WTC11 (cell line): ENCODE data around the gene GLG1. TPM values are rescaled to one million over a fixed set of nuclear protein-coding genes. Genes with fewer than 3 reads are reported as not detected.

Experiments
- ATAC-seq: fragments of 200-7000 bp; cut with Tn5 transposase; 2 replicates; pipeline ENCODE4 v1.10.0; 2021; ENCODE audit warnings: mild to moderate bottlenecking, moderate library complexity
- CTCF ChIA-PET: fragments of 300-600 bp; sonication (Branson Sonifier 250); formaldehyde crosslinking; loops from one replicate; lab custom pipeline; 2021; ENCODE audit warnings: antibody characterized with exemption; lab: Charles Lee
- POLR2A ChIA-PET: fragments of 350-600 bp; sonication (Branson Sonifier 250); formaldehyde crosslinking; loops from one replicate; lab custom pipeline; 2021; ENCODE audit warnings: antibody characterized with exemption; lab: Charles Lee
- DNase-seq: peaks from one replicate; pipeline ENCODE4 v3.0.0; 2021; ENCODE audit warnings: low spot score
- H3K27ac Mint-ChIP-seq: 2 replicates; pipeline ENCODE4 v1.8.0; 2021; ENCODE audit warnings: mixed read lengths
- H3K27me3 Mint-ChIP-seq: 2 replicates; pipeline ENCODE4 v1.8.0; 2021; ENCODE audit warnings: low read depth, mild to moderate bottlenecking, moderate library complexity, mixed read lengths
- H3K36me3 Mint-ChIP-seq: 2 replicates; pipeline ENCODE4 v1.8.0; 2021; ENCODE audit warnings: mixed read lengths
- H3K4me1 Mint-ChIP-seq: 2 replicates; pipeline ENCODE4 v1.8.0; 2022; ENCODE audit warnings: mixed read lengths
- H3K4me3 Mint-ChIP-seq: 2 replicates; pipeline ENCODE4 v1.8.0; 2021; ENCODE audit warnings: mild to moderate bottlenecking, moderate library complexity, mixed read lengths
- H3K9me3 Mint-ChIP-seq: 2 replicates; pipeline ENCODE4 v1.8.0; 2021; ENCODE audit warnings: mixed read lengths
- ATF6 ChIP-seq: sonication (generic); formaldehyde crosslinking; IDR thresholded peaks from 2 replicates; pipeline ENCODE4 v1.8.1; 2023; ENCODE audit warnings: mild to moderate bottlenecking, missing genetic modification reagents
- CDX4 ChIP-seq: fragments of 250-450 bp; sonication (Bioruptor Pico); IDR thresholded peaks from 2 replicates; pipeline ENCODE4 v1.9.0; 2021; ENCODE audit warnings: moderate library complexity, mild to moderate bottlenecking, inconsistent platforms, borderline replicate concordance
- HMGXB4 ChIP-seq: sonication (generic); formaldehyde crosslinking; IDR thresholded peaks from 2 replicates; pipeline ENCODE4 v1.8.1; 2023; ENCODE audit warnings: mild to moderate bottlenecking, moderate library complexity, missing genetic modification reagents
- JAZF1 ChIP-seq: fragments of 250-450 bp; sonication (Bioruptor Pico); IDR thresholded peaks from 2 replicates; pipeline ENCODE4 v1.9.0; 2021; ENCODE audit warnings: moderate library complexity, mild to moderate bottlenecking, inconsistent platforms
- NR3C1 ChIP-seq: sonication (generic); formaldehyde crosslinking; conservative IDR thresholded peaks from 2 replicates; pipeline ENCODE4 v1.8.1; 2023; ENCODE audit warnings: low read depth, mild to moderate bottlenecking, missing genetic modification reagents
- TEAD1 ChIP-seq: sonication (generic); formaldehyde crosslinking; IDR thresholded peaks from 2 replicates; pipeline ENCODE4 v1.8.0; 2022; ENCODE audit warnings: mild to moderate bottlenecking, missing genetic modification reagents
- ZNF121 ChIP-seq: sonication (generic); formaldehyde crosslinking; IDR thresholded peaks from 2 replicates; pipeline ENCODE4 v1.8.0; 2023; ENCODE audit warnings: missing genetic modification reagents
- ZNF281 ChIP-seq: sonication (generic); formaldehyde crosslinking; IDR thresholded peaks from 2 replicates; pipeline ENCODE4 v1.8.0; 2023; ENCODE audit warnings: mild to moderate bottlenecking, missing genetic modification reagents
- ZNF317 ChIP-seq: sonication (generic); formaldehyde crosslinking; IDR thresholded peaks from 2 replicates; pipeline ENCODE4 v1.8.1; 2023; ENCODE audit warnings: low read depth, mild to moderate bottlenecking, moderate library complexity, missing genetic modification reagents, borderline replicate concordance
- ZNF396 ChIP-seq: fragments of 250-450 bp; sonication (Bioruptor Pico); IDR thresholded peaks from 2 replicates; pipeline ENCODE4 v1.8.0; 2021; ENCODE audit warnings: mild to moderate bottlenecking, moderate library complexity, borderline replicate concordance
- ZNF512 ChIP-seq: sonication (generic); formaldehyde crosslinking; IDR thresholded peaks from 2 replicates; pipeline ENCODE4 v1.8.1; 2022; ENCODE audit warnings: missing genetic modification reagents, borderline replicate concordance
- total RNA-seq: library from RNA; stranded (reverse); gene quantifications from 3 replicates; pipeline ENCODE4 v1.2.3, GENCODE V29; 2021
- TF ChIP-seq, protein P1 (sequence below): sonication (generic); formaldehyde crosslinking; IDR thresholded peaks from 2 replicates; pipeline ENCODE4 v1.8.1; 2022; ENCODE audit warnings: low read depth, mild to moderate bottlenecking, moderate library complexity, missing genetic modification reagents, borderline replicate concordance
- TF ChIP-seq, protein P2 (sequence below): sonication (generic); formaldehyde crosslinking; IDR thresholded peaks from 2 replicates; pipeline ENCODE4 v1.8.0; 2022; ENCODE audit warnings: mild to moderate bottlenecking, missing genetic modification reagents
- TF ChIP-seq, protein P3 (sequence below): fragments of 200-600 bp; IDR thresholded peaks from 2 replicates; pipeline ENCODE4 v1.8.0; 2022; ENCODE audit warnings: antibody characterized with exemption

Gene GLG1
- total RNA-seq, 1 experiment from 2014 or later, result 156 TPM

DNA sequence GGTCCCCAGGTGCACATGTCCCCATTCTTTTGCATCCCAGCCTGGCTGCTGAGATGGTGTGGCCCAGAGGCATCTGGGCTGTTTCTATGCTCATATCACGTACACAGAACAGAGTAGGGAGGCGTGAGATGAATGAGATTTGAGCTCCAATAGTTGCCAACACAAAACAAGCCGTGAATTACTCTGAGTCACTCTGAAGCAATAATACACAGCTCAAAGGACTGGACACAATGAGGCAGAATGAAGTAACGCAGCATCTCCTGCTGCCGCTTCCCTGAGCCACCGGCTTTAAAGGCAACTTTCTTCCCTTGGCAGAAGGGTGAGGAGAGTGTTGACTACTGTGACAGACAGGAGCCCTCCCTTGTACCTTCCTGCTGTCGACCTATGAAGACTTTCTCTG, 151.7 kb downstream of the GLG1 start (continued):
- TF ChIP-seq, protein P1, sequence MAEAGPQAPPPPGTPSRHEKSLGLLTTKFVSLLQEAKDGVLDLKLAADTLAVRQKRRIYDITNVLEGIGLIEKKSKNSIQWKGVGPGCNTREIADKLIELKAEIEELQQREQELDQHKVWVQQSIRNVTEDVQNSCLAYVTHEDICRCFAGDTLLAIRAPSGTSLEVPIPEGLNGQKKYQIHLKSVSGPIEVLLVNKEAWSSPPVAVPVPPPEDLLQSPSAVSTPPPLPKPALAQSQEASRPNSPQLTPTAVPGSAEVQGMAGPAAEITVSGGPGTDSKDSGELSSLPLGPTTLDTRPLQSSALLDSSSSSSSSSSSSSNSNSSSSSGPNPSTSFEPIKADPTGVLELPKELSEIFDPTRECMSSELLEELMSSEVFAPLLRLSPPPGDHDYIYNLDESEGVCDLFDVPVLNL (CRISPR knock-in tag), result no peak

- no peaks in the 10 kb centered on the region for H3K4me1 Mint-ChIP-seq
- no peak overlapping the region for H3K4me3 Mint-ChIP-seq
- H3K27ac Mint-ChIP-seq, result no peak overlapping the region
- peaks cover 63% of the 10 kb centered on the region for H3K36me3 Mint-ChIP-seq
- no peak for DNase-seq
- H3K27me3 Mint-ChIP-seq, result no peaks in the 10 kb centered on the region
- ChIA-PET POLR2A (no interaction called here), CTCF (interaction anchor here (0.5 kb wide), 1 partner anchor 144 kb away, joined by 4 read pairs; no protein-coding TSS in a partner anchor)
- no peaks in the 10 kb centered on the region for H3K9me3 Mint-ChIP-seq
- no peak for TF ChIP-seq ZNF281 (CRISPR knock-in tag)
- no peak for TF ChIP-seq TEAD1 (CRISPR knock-in tag)
- ATAC-seq, result no peak
These were observed 154.8 kb downstream of the GLG1 start for GRCh38 chr16:74451951-74452758.

- TF ChIP-seq ZNF396 (CRISPR knock-in tag) (no peak), CDX4 (CRISPR knock-in tag) (no peak), ZNF121 (CRISPR knock-in tag) (no peak), ZNF512 (CRISPR knock-in tag) (no peak), JAZF1 (no peak), ATF6 (CRISPR knock-in tag) (no peak), ZNF317 (CRISPR knock-in tag) (no peak), NR3C1 (no peak), HMGXB4 (CRISPR knock-in tag) (no peak)
- TF ChIP-seq, protein P2, sequence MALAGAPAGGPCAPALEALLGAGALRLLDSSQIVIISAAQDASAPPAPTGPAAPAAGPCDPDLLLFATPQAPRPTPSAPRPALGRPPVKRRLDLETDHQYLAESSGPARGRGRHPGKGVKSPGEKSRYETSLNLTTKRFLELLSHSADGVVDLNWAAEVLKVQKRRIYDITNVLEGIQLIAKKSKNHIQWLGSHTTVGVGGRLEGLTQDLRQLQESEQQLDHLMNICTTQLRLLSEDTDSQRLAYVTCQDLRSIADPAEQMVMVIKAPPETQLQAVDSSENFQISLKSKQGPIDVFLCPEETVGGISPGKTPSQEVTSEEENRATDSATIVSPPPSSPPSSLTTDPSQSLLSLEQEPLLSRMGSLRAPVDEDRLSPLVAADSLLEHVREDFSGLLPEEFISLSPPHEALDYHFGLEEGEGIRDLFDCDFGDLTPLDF (CRISPR knock-in tag), result no peak
- TF ChIP-seq, protein P3, sequence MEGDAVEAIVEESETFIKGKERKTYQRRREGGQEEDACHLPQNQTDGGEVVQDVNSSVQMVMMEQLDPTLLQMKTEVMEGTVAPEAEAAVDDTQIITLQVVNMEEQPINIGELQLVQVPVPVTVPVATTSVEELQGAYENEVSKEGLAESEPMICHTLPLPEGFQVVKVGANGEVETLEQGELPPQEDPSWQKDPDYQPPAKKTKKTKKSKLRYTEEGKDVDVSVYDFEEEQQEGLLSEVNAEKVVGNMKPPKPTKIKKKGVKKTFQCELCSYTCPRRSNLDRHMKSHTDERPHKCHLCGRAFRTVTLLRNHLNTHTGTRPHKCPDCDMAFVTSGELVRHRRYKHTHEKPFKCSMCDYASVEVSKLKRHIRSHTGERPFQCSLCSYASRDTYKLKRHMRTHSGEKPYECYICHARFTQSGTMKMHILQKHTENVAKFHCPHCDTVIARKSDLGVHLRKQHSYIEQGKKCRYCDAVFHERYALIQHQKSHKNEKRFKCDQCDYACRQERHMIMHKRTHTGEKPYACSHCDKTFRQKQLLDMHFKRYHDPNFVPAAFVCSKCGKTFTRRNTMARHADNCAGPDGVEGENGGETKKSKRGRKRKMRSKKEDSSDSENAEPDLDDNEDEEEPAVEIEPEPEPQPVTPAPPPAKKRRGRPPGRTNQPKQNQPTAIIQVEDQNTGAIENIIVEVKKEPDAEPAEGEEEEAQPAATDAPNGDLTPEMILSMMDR, result no peak
- ATAC-seq (no peak), DNase-seq (no peak)
- CTCF ChIA-PET, result no interaction called here
- Mint-ChIP-seq H3K27ac (no peak overlapping the region), H3K27me3 (no peaks in the 10 kb centered on the region), H3K9me3 (no peaks in the 10 kb centered on the region), H3K36me3 (peaks cover 57% of the 10 kb centered on the region), H3K4me3 (no peak overlapping the region), H3K4me1 (no peaks in the 10 kb centered on the region)
- POLR2A ChIA-PET, result no interaction called here
These were observed 155.8 kb downstream of the GLG1 start for GRCh38 chr16:74450967-74451760.
